Measurements from ENCODE around the gene SLC31A1.
"Not testable (repeated sequence)": the region's sequence is repeated elsewhere in the genome, so short reads cannot be mapped to it uniquely, and the experiment has no call there.

The SLC31A1 gene

DNA sequence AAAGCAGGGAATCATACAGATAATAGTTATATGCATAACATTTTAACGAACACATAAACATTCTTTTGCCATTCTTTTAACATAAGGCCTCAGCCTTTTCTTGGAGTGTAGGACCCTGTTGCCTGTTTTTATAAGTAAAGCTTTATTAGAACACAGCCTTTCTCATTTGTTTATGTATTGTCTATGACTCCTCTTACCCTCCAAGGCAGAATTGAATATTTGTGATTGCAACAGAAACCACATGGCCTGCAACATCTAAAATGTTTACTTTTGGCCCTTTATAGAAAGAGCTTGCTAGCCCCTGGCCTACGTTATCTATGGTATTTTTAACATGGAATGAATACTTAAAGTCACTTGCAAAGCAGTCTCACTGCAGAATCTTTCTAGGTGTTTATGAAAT lies 2.6 kb downstream of the SLC31A1 start:
- TF ChIP-seq, protein P1, sequence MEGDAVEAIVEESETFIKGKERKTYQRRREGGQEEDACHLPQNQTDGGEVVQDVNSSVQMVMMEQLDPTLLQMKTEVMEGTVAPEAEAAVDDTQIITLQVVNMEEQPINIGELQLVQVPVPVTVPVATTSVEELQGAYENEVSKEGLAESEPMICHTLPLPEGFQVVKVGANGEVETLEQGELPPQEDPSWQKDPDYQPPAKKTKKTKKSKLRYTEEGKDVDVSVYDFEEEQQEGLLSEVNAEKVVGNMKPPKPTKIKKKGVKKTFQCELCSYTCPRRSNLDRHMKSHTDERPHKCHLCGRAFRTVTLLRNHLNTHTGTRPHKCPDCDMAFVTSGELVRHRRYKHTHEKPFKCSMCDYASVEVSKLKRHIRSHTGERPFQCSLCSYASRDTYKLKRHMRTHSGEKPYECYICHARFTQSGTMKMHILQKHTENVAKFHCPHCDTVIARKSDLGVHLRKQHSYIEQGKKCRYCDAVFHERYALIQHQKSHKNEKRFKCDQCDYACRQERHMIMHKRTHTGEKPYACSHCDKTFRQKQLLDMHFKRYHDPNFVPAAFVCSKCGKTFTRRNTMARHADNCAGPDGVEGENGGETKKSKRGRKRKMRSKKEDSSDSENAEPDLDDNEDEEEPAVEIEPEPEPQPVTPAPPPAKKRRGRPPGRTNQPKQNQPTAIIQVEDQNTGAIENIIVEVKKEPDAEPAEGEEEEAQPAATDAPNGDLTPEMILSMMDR (conservative IDR thresholded peaks at IDR 0.05; ENCODE audit: low read depth) = no peak
- CTCF ChIA-PET = interaction anchor here (0.6 kb wide), 1 partner anchor 30 kb away, joined by 3 read pairs; no protein-coding TSS in a partner anchor
- DNase-seq (ENCODE audit: low spot score) = no peak
- POLR2A ChIA-PET (ENCODE audit: low non-redundant PET) = no interaction called here
- no peak overlapping the region for H3K27ac ChIP-seq

DNA sequence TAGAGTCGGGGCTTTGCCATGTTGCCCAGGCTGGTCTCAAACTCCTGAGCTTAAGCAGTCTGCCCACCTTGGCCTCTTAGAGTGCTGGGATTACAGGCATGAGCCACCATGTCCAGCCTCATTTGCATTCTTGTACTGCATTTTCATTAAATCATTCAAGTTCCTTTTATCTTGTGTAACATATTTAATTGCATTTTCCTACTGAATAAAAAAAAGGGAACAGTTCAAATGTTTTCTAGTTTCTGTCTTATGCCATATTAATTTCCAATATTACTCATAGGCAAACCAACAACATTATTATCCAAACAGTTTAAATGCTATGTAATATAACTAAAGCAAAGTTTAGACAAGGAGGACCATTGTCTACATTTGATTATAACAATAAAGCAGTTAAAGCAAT lies 6.1 kb downstream of the SLC31A1 start:
- no peak overlapping the region for H3K27ac ChIP-seq
- POLR2A ChIA-PET (ENCODE audit: low non-redundant PET) = no interaction called here
- CTCF ChIA-PET = no interaction called here
- DNase-seq (ENCODE audit: low spot score) = no peak
- TF ChIP-seq, protein P1 (conservative IDR thresholded peaks at IDR 0.05; ENCODE audit: low read depth) = no peak

DNA sequence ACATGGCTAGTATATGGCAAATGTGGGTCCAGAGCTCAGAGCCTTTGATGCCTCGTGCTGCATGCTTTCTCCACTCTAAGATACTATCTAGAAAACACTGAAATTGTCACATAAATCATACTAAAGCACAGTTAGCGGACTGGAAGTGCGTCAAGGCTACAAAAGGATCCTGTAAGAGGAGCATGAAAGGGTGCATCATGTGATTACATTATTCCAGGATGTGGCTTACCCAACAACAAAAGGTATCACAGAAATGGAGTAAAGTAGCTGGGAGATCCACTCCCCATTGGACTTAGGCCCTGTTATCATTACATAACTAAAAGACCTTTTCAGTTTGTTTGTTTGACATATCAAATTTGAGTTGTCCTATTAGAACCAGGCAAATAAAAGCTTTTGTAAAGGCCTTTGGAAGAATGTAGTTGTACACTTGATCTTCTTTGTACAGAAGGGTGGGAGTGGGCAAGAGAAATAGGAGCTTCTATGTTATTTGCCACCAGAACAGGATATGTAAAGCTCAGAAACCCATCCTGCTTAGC lies 6.9 kb downstream of the SLC31A1 start:
- ChIA-PET POLR2A (ENCODE audit: low non-redundant PET) (no interaction called here), CTCF (no interaction called here)
- H3K27ac ChIP-seq = no peak overlapping the region
- no peak for DNase-seq (ENCODE audit: low spot score)
- TF ChIP-seq, protein P1 (conservative IDR thresholded peaks at IDR 0.05; ENCODE audit: low read depth) = no peak

DNA sequence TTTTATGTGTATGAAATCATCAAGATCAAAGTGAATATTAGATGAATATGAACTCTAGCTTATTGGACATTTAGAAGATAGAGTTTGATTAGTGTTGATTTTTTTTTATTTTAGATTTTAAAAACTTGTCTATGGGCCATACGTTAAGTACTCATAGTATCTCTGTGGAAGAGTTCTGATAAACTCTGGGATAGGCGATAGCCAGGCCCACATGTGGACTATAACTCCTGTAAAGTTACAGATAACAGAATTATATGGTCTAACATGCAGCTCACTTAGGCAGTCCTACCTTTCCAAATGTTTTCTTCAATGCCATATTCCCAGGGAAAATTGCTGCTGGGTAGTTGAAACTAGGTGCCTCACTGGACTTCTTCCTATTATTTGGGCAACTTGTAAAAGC lies 10.4 kb downstream of the SLC31A1 start:
- no peak overlapping the region for H3K27ac ChIP-seq
- CTCF ChIA-PET = interaction anchor here (0.7 kb wide), 1 partner anchor 328 kb away, joined by 3 read pairs; no protein-coding TSS in a partner anchor
- POLR2A ChIA-PET (ENCODE audit: low non-redundant PET) = no interaction called here
- TF ChIP-seq, protein P1 (conservative IDR thresholded peaks at IDR 0.05; ENCODE audit: low read depth) = no peak
- DNase-seq (ENCODE audit: low spot score) = no peak

DNA sequence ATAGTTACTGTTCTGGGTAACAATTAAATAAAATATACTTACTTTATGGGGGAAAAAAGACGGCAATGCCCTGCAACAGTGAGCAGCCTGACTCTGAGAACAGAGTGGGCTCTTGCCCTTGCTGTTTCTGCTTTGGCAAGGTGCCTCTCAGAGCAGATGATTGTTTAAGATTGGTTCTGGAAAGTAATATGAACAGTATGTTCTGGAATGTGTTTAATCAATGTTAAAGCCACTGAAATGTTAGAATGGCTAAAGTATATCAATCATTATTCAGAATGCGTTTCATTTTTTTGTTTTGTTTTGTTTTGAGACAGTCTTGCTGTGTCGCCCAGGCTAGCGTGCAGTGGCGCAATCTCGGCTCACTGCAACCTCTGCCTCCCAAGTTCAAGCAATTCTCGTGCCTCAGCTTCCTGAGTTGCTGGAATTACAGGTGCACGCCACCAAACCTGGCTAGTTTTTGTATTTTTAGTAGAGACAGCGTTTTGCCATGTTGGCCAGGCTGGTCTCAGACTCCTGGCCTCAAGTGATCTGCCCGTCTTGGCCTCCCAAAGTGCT lies 14.4 kb downstream of the SLC31A1 start:
- POLR2A ChIA-PET (ENCODE audit: low non-redundant PET); CTCF ChIA-PET; DNase-seq (ENCODE audit: low spot score); H3K27ac ChIP-seq: not testable (repeated sequence)

DNA sequence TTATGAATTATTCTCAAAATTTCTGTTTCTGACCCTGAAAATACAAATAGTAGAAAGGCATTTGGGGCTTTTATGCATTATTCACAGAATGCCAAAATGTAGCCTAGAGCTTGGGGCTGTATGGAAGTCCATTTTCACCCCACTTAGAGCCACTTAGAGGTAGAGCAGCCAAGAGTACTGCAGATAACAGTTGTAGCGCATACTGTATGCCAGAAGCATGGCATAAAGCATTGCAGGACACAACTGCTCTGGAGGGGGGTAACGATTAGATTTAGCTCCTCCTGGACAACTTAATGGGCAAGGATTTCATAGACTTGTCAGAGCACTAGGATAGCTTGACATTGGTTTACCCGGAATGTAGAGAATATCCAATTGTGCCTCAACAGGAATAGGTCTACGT lies 15.7 kb downstream of the SLC31A1 start:
- ChIA-PET POLR2A (ENCODE audit: low non-redundant PET) (no interaction called here), CTCF (interaction anchor here (0.6 to 0.7 kb wide), 2 partner anchors 111 to 917 kb away, joined by 3 to 6 read pairs; no protein-coding TSS in a partner anchor)
- no peak for DNase-seq (ENCODE audit: low spot score)
- H3K27ac ChIP-seq = no peak overlapping the region
- TF ChIP-seq, protein P1 (conservative IDR thresholded peaks at IDR 0.05; ENCODE audit: low read depth) = no peak

DNA sequence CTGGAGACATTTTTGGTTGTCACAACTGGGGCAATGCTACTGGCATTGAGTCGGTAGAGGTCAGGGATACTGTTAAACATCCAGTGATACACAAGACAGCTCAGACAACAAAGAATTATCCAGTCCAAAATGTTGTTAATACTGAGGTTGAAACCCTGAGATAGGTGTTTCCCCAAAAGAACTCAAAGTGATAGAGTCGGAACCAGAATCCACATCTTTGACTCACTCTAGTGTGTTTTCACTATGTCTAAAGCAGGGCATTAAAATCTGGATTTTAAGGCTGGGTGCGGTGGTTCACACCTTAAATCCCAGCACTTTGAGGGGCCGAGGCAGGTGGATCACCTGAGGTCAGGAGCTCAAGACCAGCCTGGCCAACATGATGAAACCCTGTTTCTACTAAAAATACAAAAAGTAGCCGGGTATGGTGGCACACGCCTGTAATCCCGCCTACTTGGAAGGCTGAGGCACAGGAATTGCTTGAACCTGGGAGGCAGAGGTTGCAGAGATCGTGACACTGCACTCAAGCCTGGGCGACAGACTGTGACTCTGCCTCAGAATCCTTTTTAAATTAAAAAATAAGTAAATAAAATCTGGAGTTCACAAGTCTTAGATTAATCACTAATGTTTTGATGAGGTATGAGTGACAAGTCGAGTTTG lies 17.0 kb downstream of the SLC31A1 start:
- TF ChIP-seq, protein P1 (conservative IDR thresholded peaks at IDR 0.05; ENCODE audit: low read depth) = no peak
- CTCF ChIA-PET = interaction anchor here (0.7 kb wide), 1 partner anchor 88 kb away, joined by 4 read pairs; the partner anchor contains the start of gene SLC31A2
- POLR2A ChIA-PET (ENCODE audit: low non-redundant PET) = no interaction called here
- no peak overlapping the region for H3K27ac ChIP-seq
- DNase-seq (ENCODE audit: low spot score) = no peak
